Mesendoderm (in vitro differentiated cells): ENCODE measurements around the gene TSPOAP1.

Experiments used
- DNase-seq: peaks from one replicate; pipeline ENCODE4 v3.0.0; 2013
- H2AK5ac ChIP-seq: 2 replicates; pipeline ENCODE4 v1.6.1; 2013; ENCODE audit warnings: low read length, inconsistent platforms
- H2BK120ac ChIP-seq: 2 replicates; pipeline ENCODE4 v1.6.1; 2013; ENCODE audit warnings: low read depth, mild to moderate bottlenecking, low read length, moderate library complexity, mixed read lengths
- H2BK15ac ChIP-seq: replicated peaks from 2 replicates; pipeline ENCODE4 v1.6.1; 2013; ENCODE audit warnings: low read depth, mild to moderate bottlenecking, moderate library complexity
- H2BK5ac ChIP-seq: 2 replicates; pipeline ENCODE4 v1.6.1; 2013; ENCODE audit warnings: low read length, inconsistent platforms
- H3K18ac ChIP-seq: 2 replicates; pipeline ENCODE4 v1.6.1; 2013; ENCODE audit warnings: mild to moderate bottlenecking, low read length, mixed read lengths
- H3K23ac ChIP-seq: one replicate; pipeline ENCODE4 v1.6.1; 2013; ENCODE audit warnings: low read length
- H3K27ac ChIP-seq: 2 replicates; pipeline ENCODE4 v1.5.1; 2013; ENCODE audit warnings: low read depth, mild to moderate bottlenecking, inconsistent platforms, low read length, moderate library complexity
- H3K27me3 ChIP-seq: 2 replicates; pipeline ENCODE4 v1.6.1; 2013; ENCODE audit warnings: low read length, control low read depth, mild to moderate bottlenecking, inconsistent platforms; ENCODE audit not compliant: insufficient read depth, poor library complexity
- H3K36me3 ChIP-seq: 2 replicates; pipeline ENCODE4 v1.6.1; 2013; ENCODE audit warnings: low read length, inconsistent platforms; ENCODE audit not compliant: control insufficient read depth, insufficient read depth
- H3K4ac ChIP-seq: one replicate; pipeline ENCODE4 v1.6.1; 2013; ENCODE audit warnings: low read depth, mild to moderate bottlenecking, low read length, moderate library complexity
- H3K4me1 ChIP-seq: 2 replicates; pipeline ENCODE4 v1.6.1; 2013; ENCODE audit warnings: low read depth, low read length, inconsistent platforms; ENCODE audit not compliant: control insufficient read depth
- H3K4me2 ChIP-seq: 2 replicates; pipeline ENCODE4 v1.6.1; 2013; ENCODE audit warnings: low read length
- H3K4me3 ChIP-seq: 2 replicates; pipeline ENCODE4 v1.5.1; 2013; ENCODE audit warnings: mild to moderate bottlenecking, low read length
- H3K56ac ChIP-seq: one replicate; pipeline ENCODE4 v1.6.1; 2013; ENCODE audit warnings: low read length
- H3K79me1 ChIP-seq: 2 replicates; pipeline ENCODE4 v1.6.1; 2013; ENCODE audit warnings: low read length, inconsistent platforms
- H3K79me2 ChIP-seq: 2 replicates; pipeline ENCODE4 v1.6.1; 2013; ENCODE audit warnings: mild to moderate bottlenecking, low read length; ENCODE audit not compliant: control insufficient read depth, insufficient read depth
- H3K9ac ChIP-seq: 2 replicates; pipeline ENCODE4 v1.6.1; 2013; ENCODE audit warnings: low read length, inconsistent platforms
- H4K5ac ChIP-seq: one replicate; pipeline ENCODE4 v1.6.1; 2013; ENCODE audit warnings: low read length
- H4K8ac ChIP-seq: one replicate; pipeline ENCODE4 v1.6.1; 2013; ENCODE audit warnings: low read depth, mild to moderate bottlenecking, control low read depth, low read length, moderate library complexity
- WGBS: extraction: QIAGEN DNeasy Blood & Tissue Kit; methylation state at CpG from one replicate; pipeline ENCODE4 v1.1.7; 2013; ENCODE audit warnings: low lambda C conversion rate, missing lambda C conversion rate; ENCODE audit not compliant: insufficient coverage; ENCODE audit errors: extremely low coverage; 5-methylcytosine and 5-hydroxymethylcytosine counted together

Gene TSPOAP1

GRCh38 chr17:58313815-58314705 is 14.5 kb downstream of the TSPOAP1 start:
- no peaks in the 10 kb centered on the region for H3K36me3 ChIP-seq
- no peak overlapping the region for H3K27ac ChIP-seq
- H3K56ac ChIP-seq = no peak overlapping the region
- H2BK15ac ChIP-seq = no peak overlapping the region
- no peak overlapping the region for H4K5ac ChIP-seq
- H3K27me3 ChIP-seq = no peaks in the 10 kb centered on the region
- no peak overlapping the region for H3K18ac ChIP-seq
- H3K4me2 ChIP-seq = no peak overlapping the region
- H3K79me1 ChIP-seq = no peaks in the 10 kb centered on the region
- no peaks in the 10 kb centered on the region for H3K79me2 ChIP-seq
- H4K8ac ChIP-seq = no peak overlapping the region
- no peak overlapping the region for H2BK5ac ChIP-seq
- no CpG with 5 or more reads among the region's 7 CpGs for WGBS
- H2AK5ac ChIP-seq = no peak overlapping the region
- no peak for DNase-seq
- H3K9ac ChIP-seq = no peak overlapping the region
- no peak overlapping the region for H3K4ac ChIP-seq
- peak overlapping the region; percentile 45 for H3K23ac ChIP-seq
- no peak overlapping the region for H2BK120ac ChIP-seq
- no peaks in the 10 kb centered on the region for H3K4me1 ChIP-seq
- H3K4me3 ChIP-seq = no peak overlapping the region

- Histone ChIP-seq H3K4me2 (no peak overlapping the region), H4K5ac (no peak overlapping the region), H2BK15ac (no peak overlapping the region), H3K27me3 (no peaks in the 10 kb centered on the region), H3K36me3 (no peaks in the 10 kb centered on the region), H3K79me1 (no peaks in the 10 kb centered on the region), H3K4ac (no peak overlapping the region), H2AK5ac (no peak overlapping the region), H3K9ac (no peak overlapping the region), H3K4me1 (no peaks in the 10 kb centered on the region), H3K79me2 (no peaks in the 10 kb centered on the region), H4K8ac (no peak overlapping the region), H3K27ac (no peak overlapping the region), H3K18ac (no peak overlapping the region), H3K4me3 (no peak overlapping the region), H2BK120ac (no peak overlapping the region), H2BK5ac (no peak overlapping the region), H3K56ac (no peak overlapping the region), H3K23ac (no peak overlapping the region)
- no CpG with 5 or more reads among the region's 1 CpG for WGBS
- no peak for DNase-seq
Measured at GRCh38 chr17:58312829-58313228, 15.8 kb downstream of the TSPOAP1 start.

GRCh38 chr17:58312021-58312630 is 16.5 kb downstream of the TSPOAP1 start:
- Histone ChIP-seq H4K5ac (no peak overlapping the region), H3K4me1 (no peaks in the 10 kb centered on the region), H3K79me2 (no peaks in the 10 kb centered on the region), H3K4me2 (no peak overlapping the region), H3K23ac (peak overlapping the region; percentile 60), H3K56ac (no peak overlapping the region), H3K27me3 (no peaks in the 10 kb centered on the region), H3K9ac (no peak overlapping the region), H2BK120ac (no peak overlapping the region), H4K8ac (no peak overlapping the region), H3K18ac (no peak overlapping the region), H3K79me1 (no peaks in the 10 kb centered on the region), H3K27ac (no peak overlapping the region), H3K4ac (no peak overlapping the region), H3K4me3 (no peak overlapping the region), H2BK5ac (no peak overlapping the region), H2AK5ac (no peak overlapping the region), H3K36me3 (no peaks in the 10 kb centered on the region), H2BK15ac (no peak overlapping the region)
- no peak for DNase-seq
- no CpG with 5 or more reads among the region's 23 CpGs for WGBS

GRCh38 chr17:58311429-58311894 is 17.1 kb downstream of the TSPOAP1 start:
- Histone ChIP-seq H3K4ac (no peak overlapping the region), H2BK15ac (no peak overlapping the region), H2BK120ac (no peak overlapping the region), H3K36me3 (no peaks in the 10 kb centered on the region), H3K79me1 (no peaks in the 10 kb centered on the region), H3K9ac (no peak overlapping the region), H3K56ac (no peak overlapping the region), H3K4me2 (no peak overlapping the region), H4K5ac (no peak overlapping the region), H3K18ac (no peak overlapping the region), H3K27me3 (no peaks in the 10 kb centered on the region), H2BK5ac (no peak overlapping the region), H3K4me3 (no peak overlapping the region), H3K79me2 (no peaks in the 10 kb centered on the region), H2AK5ac (no peak overlapping the region), H4K8ac (no peak overlapping the region), H3K4me1 (no peaks in the 10 kb centered on the region), H3K27ac (no peak overlapping the region), H3K23ac (no peak overlapping the region)
- no CpG with 5 or more reads among the region's 9 CpGs for WGBS
- DNase-seq = no peak

- Histone ChIP-seq H3K79me1 (no peaks in the 10 kb centered on the region), H3K23ac (no peak overlapping the region), H2AK5ac (no peak overlapping the region), H3K4ac (no peak overlapping the region), H3K36me3 (no peaks in the 10 kb centered on the region), H2BK15ac (no peak overlapping the region), H4K5ac (no peak overlapping the region), H3K4me3 (no peak overlapping the region), H3K4me1 (no peaks in the 10 kb centered on the region), H3K9ac (no peak overlapping the region), H2BK120ac (no peak overlapping the region), H3K27me3 (no peaks in the 10 kb centered on the region), H3K27ac (no peak overlapping the region), H3K4me2 (no peak overlapping the region), H3K18ac (no peak overlapping the region), H3K79me2 (no peaks in the 10 kb centered on the region), H4K8ac (no peak overlapping the region), H2BK5ac (no peak overlapping the region), H3K56ac (no peak overlapping the region)
- no CpG with 5 or more reads among the region's 23 CpGs for WGBS
- no peak for DNase-seq
Measured at GRCh38 chr17:58310511-58311428, 17.8 kb downstream of the TSPOAP1 start.
